ENCODE measurements around the gene SPRR2A. TPM values are rescaled to one million over a fixed set of nuclear protein-coding genes. Genes with fewer than 3 reads are reported as not detected.
"Not testable (repeated sequence)": the region's sequence is repeated elsewhere in the genome, so short reads cannot be mapped to it uniquely, and the experiment has no call there.

Gene SPRR2A
- total RNA-seq, 4 donors from 2014 or later = 2.5 TPM; not detected in 3

- Histone ChIP-seq H3K27me3 (no peaks in the 10 kb centered on the region), H3K4me1 (no peaks in the 10 kb centered on the region), H3K27ac (replicated peaks in 1 of 4) (no peak overlapping the region), H3K36me3 (no peaks in the 10 kb centered on the region), H3K4me3 (no peak overlapping the region), H3K9me3 (no peaks in the 10 kb centered on the region)
- no peak for DNase-seq (ENCODE audit: extremely low spot score)
- intact Hi-C loops (cut with DNase I) = no loop called here
- 77% methylated on average over 6 of the region's 6 CpGs for WGBS
- no peak for TF ChIP-seq POLR2A (IDR thresholded peaks at IDR 0.05; ENCODE audit: low read depth)
- TF ChIP-seq EP300 (IDR thresholded peaks at IDR 0.05) = no peak
Measured at GRCh38 chr1:153058826-153059784, 1.8 kb upstream of the SPRR2A start.

GRCh38 chr1:153058154-153058553 is 842 bp upstream of the SPRR2A start:
- peaks cover 0 to 1% (median 0%) of the 10 kb centered on the region in 4 donors for H3K9me3 ChIP-seq
- H3K4me1 ChIP-seq = no peaks in the 10 kb centered on the region
- DNase-seq (ENCODE audit: extremely low spot score) = no peak
- no peaks in the 10 kb centered on the region for H3K27me3 ChIP-seq
- H3K4me3 ChIP-seq = no peak overlapping the region
- no peak for TF ChIP-seq EP300 (IDR thresholded peaks at IDR 0.05)
- TF ChIP-seq CTCF (IDR thresholded peaks at IDR 0.05) = no peak
- TF ChIP-seq POLR2A (IDR thresholded peaks at IDR 0.05; ENCODE audit: low read depth) = no peak
- no peaks in the 10 kb centered on the region for H3K36me3 ChIP-seq
- WGBS = 53% methylated on average over 2 of the region's 2 CpGs
- intact Hi-C loops (cut with DNase I) = no loop called here
- no peak overlapping the region for H3K27ac ChIP-seq (replicated peaks in 1 of 4)

GRCh38 chr1:153056111-153056510 is 1.2 kb downstream of the SPRR2A start:
- 69% methylated on average over 3 of the region's 3 CpGs for WGBS
- H3K27ac ChIP-seq (replicated peaks in 1 of 4); intact Hi-C loops (cut with DNase I); H3K4me1 ChIP-seq; H3K4me3 ChIP-seq; DNase-seq (ENCODE audit: extremely low spot score); H3K36me3 ChIP-seq; H3K9me3 ChIP-seq; H3K27me3 ChIP-seq: not testable (repeated sequence)

GRCh38 chr1:153049211-153049610 is 8.1 kb downstream of the SPRR2A start:
- no peak overlapping the region for H3K27ac ChIP-seq (replicated peaks in 1 of 4)
- H3K9me3 ChIP-seq = peaks cover 0 to 8% (median 3%) of the 10 kb centered on the region in 4 donors
- no peaks in the 10 kb centered on the region for H3K4me1 ChIP-seq
- H3K36me3 ChIP-seq = no peaks in the 10 kb centered on the region
- WGBS = 50% methylated on average over 1 of the region's 2 CpGs
- no peak for TF ChIP-seq POLR2AphosphoS5 (IDR thresholded peaks at IDR 0.05)
- no peak for TF ChIP-seq EP300 (IDR thresholded peaks at IDR 0.05)
- no peak for TF ChIP-seq POLR2A (IDR thresholded peaks at IDR 0.05; ENCODE audit: low read depth)
- TF ChIP-seq CTCF (IDR thresholded peaks at IDR 0.05) = no peak
- H3K4me3 ChIP-seq = no peak overlapping the region
- no peak for DNase-seq (ENCODE audit: extremely low spot score)
- intact Hi-C loops (cut with DNase I) = no loop called here
- H3K27me3 ChIP-seq = no peaks in the 10 kb centered on the region

GRCh38 chr1:153040950-153041631 is 16.2 kb downstream of the SPRR2A start, which contains the start of gene SPRR2D:
SPRR2D (minus strand) TSS chr1:153041120; CDS start chr1:153040346, 774 bp downstream.
- intact Hi-C loops (cut with DNase I) = no loop called here
- H3K9me3 ChIP-seq = no peaks in the 10 kb centered on the region
- H3K36me3 ChIP-seq = no peaks in the 10 kb centered on the region
- no peaks in the 10 kb centered on the region for H3K4me1 ChIP-seq
- peaks cover 0 to 6% (median 0%) of the 10 kb centered on the region in 4 donors for H3K27me3 ChIP-seq
- TF ChIP-seq POLR2AphosphoS5 (IDR thresholded peaks at IDR 0.05) (no peak), CTCF (IDR thresholded peaks at IDR 0.05) (no peak), EP300 (IDR thresholded peaks at IDR 0.05) (no peak), POLR2A (IDR thresholded peaks at IDR 0.05; ENCODE audit: low read depth) (no peak)
- DNase-seq (ENCODE audit: extremely low spot score) = no peak
- H3K27ac ChIP-seq (replicated peaks in 1 of 4) = no peak within 1 kb of the TSS
- WGBS = 61% methylated on average over 4 of the region's 4 CpGs
- no peak within 1 kb of the TSS for H3K4me3 ChIP-seq

Measured in esophagus muscularis mucosa (tissue), 4 donors.